ENCODE measurements around the gene JMJD7.

DNA sequence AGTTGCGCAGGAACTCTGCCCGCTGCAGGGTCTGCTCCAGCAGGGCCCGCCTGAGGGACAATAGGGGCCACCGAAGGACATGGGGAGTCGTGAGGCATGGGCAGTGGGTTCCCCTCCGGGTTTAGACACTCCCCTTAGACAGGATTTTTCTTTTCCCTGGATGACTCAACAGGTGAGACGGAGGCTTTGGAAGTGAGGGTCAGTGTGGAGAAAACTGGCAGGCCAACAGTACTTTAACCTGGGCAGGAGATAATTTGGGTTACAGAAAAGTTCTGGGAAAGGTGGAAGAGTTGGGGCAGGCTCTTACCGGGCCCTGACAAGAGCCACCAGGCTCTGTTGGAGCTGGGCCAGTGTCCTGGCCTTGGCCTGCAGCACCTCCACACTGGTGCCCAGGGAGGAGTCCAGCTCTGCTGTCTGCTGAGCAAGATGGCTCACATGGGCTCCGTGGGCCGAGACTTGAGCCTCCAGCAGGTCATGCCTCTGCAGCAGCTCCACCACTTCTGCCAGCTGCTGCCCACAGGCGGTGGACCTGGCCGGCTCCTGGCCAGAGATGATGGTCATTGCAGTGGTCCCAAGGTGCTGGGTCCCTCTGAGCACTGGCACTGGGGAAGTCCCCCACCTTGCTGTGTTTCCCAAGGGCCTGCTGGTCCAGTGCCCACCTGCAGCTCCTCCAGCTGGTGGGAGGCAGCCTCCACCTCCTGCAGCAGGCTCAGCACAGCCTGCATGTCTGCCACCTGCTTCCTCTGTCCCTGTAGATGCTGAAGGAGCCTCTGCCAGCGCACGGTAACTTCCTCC, 55.0 kb downstream of the JMJD7 start:
- TF ChIP-seq, protein P1, sequence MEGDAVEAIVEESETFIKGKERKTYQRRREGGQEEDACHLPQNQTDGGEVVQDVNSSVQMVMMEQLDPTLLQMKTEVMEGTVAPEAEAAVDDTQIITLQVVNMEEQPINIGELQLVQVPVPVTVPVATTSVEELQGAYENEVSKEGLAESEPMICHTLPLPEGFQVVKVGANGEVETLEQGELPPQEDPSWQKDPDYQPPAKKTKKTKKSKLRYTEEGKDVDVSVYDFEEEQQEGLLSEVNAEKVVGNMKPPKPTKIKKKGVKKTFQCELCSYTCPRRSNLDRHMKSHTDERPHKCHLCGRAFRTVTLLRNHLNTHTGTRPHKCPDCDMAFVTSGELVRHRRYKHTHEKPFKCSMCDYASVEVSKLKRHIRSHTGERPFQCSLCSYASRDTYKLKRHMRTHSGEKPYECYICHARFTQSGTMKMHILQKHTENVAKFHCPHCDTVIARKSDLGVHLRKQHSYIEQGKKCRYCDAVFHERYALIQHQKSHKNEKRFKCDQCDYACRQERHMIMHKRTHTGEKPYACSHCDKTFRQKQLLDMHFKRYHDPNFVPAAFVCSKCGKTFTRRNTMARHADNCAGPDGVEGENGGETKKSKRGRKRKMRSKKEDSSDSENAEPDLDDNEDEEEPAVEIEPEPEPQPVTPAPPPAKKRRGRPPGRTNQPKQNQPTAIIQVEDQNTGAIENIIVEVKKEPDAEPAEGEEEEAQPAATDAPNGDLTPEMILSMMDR (IDR thresholded peaks at IDR 0.05) = no peak
- TF ChIP-seq POLR2A (IDR thresholded peaks at IDR 0.05) = no peak
